Pancreas (tissue), 10 donors: ENCODE data around the gene MNX1. TPM values are rescaled to one million over a fixed set of nuclear protein-coding genes. Genes with fewer than 3 reads are reported as not detected.

ENCODE experiments used
- ATAC-seq, 4 donors: fragments of 200-7000 bp; cut with Tn5 transposase; one replicate each; pipeline versions ENCODE4 v1.8.0 to v1.9.1; 2020; ENCODE audit warnings: mild to moderate bottlenecking in 4 of 4, moderate library complexity in 4 of 4
- DNase-seq, 6 donors: peaks; one replicate each; pipeline ENCODE4 v3.0.0-alpha.2; 2020
- FAIRE-seq: peaks from 2 replicates; lab custom pipeline; 2012; peaks lifted over from hg19 to GRCh38; lab: Jason Lieb, UNC
- H3K27ac ChIP-seq, 4 donors: fragments of 200-600 bp; sonication (generic); 1 replicate in 3 of 4; 2 replicates in 1 of 4; pipeline versions ENCODE4 v1.5.0 to v1.8.0; 2020
- H3K27me3 ChIP-seq, 4 donors: fragments of 200-600 bp; one replicate each; pipeline ENCODE4 v1.8.0; 2021
- H3K36me3 ChIP-seq, 3 donors: fragments of 200-600 bp; sonication (generic) in 1 of 3; one replicate each; pipeline versions ENCODE4 v1.5.0 to v1.8.0; 2020 to 2021
- H3K4me1 ChIP-seq, 3 donors: fragments of 200-600 bp; one replicate each; pipeline ENCODE4 v1.8.0; 2021
- H3K4me3 ChIP-seq, 4 donors: fragments of 200-600 bp; sonication (generic) in 2 of 4; one replicate each; pipeline versions ENCODE4 v1.5.0 to v1.8.0; 2020 to 2021
- H3K9me3 ChIP-seq, 4 donors: fragments of 200-600 bp; one replicate each; pipeline ENCODE4 v1.8.0; 2021
- CTCF ChIP-seq, 4 donors: fragments of 200-600 bp; sonication (generic) in 3 of 4; IDR thresholded peaks; one replicate each; pipeline versions ENCODE4 v1.5.0 to v1.8.0; 2021; ENCODE audit warnings: antibody characterized with exemption in 4 of 4
- WGBS, 2 donors: extraction: QIAGEN DNeasy Blood & Tissue Kit; methylation state at CpG; one replicate each; pipeline ENCODE4 v1.1.7; 2013; 5-methylcytosine and 5-hydroxymethylcytosine counted together
- intact Hi-C, 3 donors: fragments of 100-400 bp; cut with DNase I; formaldehyde crosslinking; loops; one replicate each; pipeline versions ENCODE4 v1.11.1 to v1.14.2; 2022
- polyA plus RNA-seq, 2 donors: library from polyadenylated mRNA; stranded (reverse); fragments of 200-250 nt; gene quantifications; one replicate each; pipeline ENCODE4 v1.2.3, GENCODE V29; 2013
- total RNA-seq, 6 donors: library from RNA; stranded (reverse); fragmentation: NEBNext Ultra II Directional in 4 of 6; extraction: Animal tissue kit (Norgen Biotek cat#: 25700) in 4 of 6; gene quantifications; one replicate each; pipeline versions ENCODE4 v1.2.1 to v1.2.4, GENCODE V29; 2021 to 2023
- donor health status: healthy with polysubstance abuse.
- donor health status: DM: no; HTN: no; CAD: no; lungs with moderate emphysema.
- donor health status: DM: no; HTN: no; CAD: no.
- donor health status: control.
- donor health status: control.
- donor health status: Bipolar disorder and iron deficiency.
- donor health status: DM: yes; HTN: yes; CAD: no.
- donor health status: DM: no; HTN: no; CAD: no.
- donor health status: DM: no; HTN: no; CAD: no.
- donor health status: DM: yes; HTN: yes; CAD: no.

Gene MNX1
- total and polyA plus RNA-seq, 8 donors, result 15.6 to 47.3 (median 21.9) TPM

- DNase-seq, result peak in 1 of 6 donors; percentile 56
- no peaks in the 10 kb centered on the region for H3K9me3 ChIP-seq
Measured at GRCh38 chr7:157047148-157047547, 36.7 kb upstream of the MNX1 start.

GRCh38 chr7:157046681-157047080 lies 36.2 kb upstream of the MNX1 start:
- H3K36me3 ChIP-seq, result no peaks in the 10 kb centered on the region
- DNase-seq, result no peak
- intact Hi-C loops, result no loop called here
- no peak overlapping the region for H3K4me3 ChIP-seq
- TF ChIP-seq CTCF (IDR thresholded peaks at IDR 0.05), result no peak
- WGBS, 2 donors, result 56 to 67% methylated on average over 1 of the region's 1 CpG
- FAIRE-seq, result no peak
- H3K9me3 ChIP-seq, result no peaks in the 10 kb centered on the region
- no peak overlapping the region for H3K27ac ChIP-seq
- ATAC-seq, result peak; percentile 27 to 65 (median 35)
- no peaks in the 10 kb centered on the region for H3K27me3 ChIP-seq
- H3K4me1 ChIP-seq, result no peaks in the 10 kb centered on the region

More at GRCh38 chr7:157047148-157047547, 36.7 kb upstream of the MNX1 start:
- peak; percentile 43 to 84 (median 76) for ATAC-seq
- 40% methylated on average over 6 of the region's 6 CpGs for WGBS, 2 donors
- H3K27me3 ChIP-seq, result no peaks in the 10 kb centered on the region
- intact Hi-C loops, result no loop called here
- no peak for FAIRE-seq
- TF ChIP-seq CTCF (IDR thresholded peaks at IDR 0.05), result no peak
- H3K4me1 ChIP-seq, result no peaks in the 10 kb centered on the region
- H3K27ac ChIP-seq, result no peak overlapping the region
- H3K4me3 ChIP-seq, result no peak overlapping the region
- H3K36me3 ChIP-seq, result no peaks in the 10 kb centered on the region

- Histone ChIP-seq H3K9me3 (no peaks in the 10 kb centered on the region), H3K4me1 (no peaks in the 10 kb centered on the region), H3K27me3 (no peaks in the 10 kb centered on the region), H3K36me3 (no peaks in the 10 kb centered on the region), H3K27ac (no peak overlapping the region), H3K4me3 (no peak overlapping the region)
- ATAC-seq (peak in 3 of 4 donors; percentile 25 to 49 (median 49)), FAIRE-seq (no peak), DNase-seq (peak in 2 of 6 donors; percentile 46)
- intact Hi-C loops, result no loop called here
- 55 to 58% methylated on average over 30 of the region's 30 CpGs for WGBS, 2 donors
- TF ChIP-seq CTCF (IDR thresholded peaks at IDR 0.05), result no peak
Measured at GRCh38 chr7:157044943-157045660, 34.6 kb upstream of the MNX1 start.

- Histone ChIP-seq H3K4me3 (no peak overlapping the region), H3K9me3 (no peaks in the 10 kb centered on the region), H3K27ac (no peak overlapping the region), H3K4me1 (no peaks in the 10 kb centered on the region), H3K36me3 (no peaks in the 10 kb centered on the region), H3K27me3 (no peaks in the 10 kb centered on the region)
- WGBS, 2 donors, result 76 to 84% methylated on average over 17 of the region's 17 CpGs
- FAIRE-seq, result no peak
- no peak for ATAC-seq
- intact Hi-C loops, result no loop called here
- peak in 1 of 6 donors; percentile 44 for DNase-seq
- no peak for TF ChIP-seq CTCF (IDR thresholded peaks at IDR 0.05)
Measured at GRCh38 chr7:157044147-157044687, 33.8 kb upstream of the MNX1 start.

- FAIRE-seq, result no peak
Measured at GRCh38 chr7:157043745-157044144, 33.3 kb upstream of the MNX1 start.

More at GRCh38 chr7:157043745-157044144, 33.3 kb upstream of the MNX1 start:
- WGBS, 2 donors, result 36 to 53% methylated on average over 12 of the region's 12 CpGs
- Histone ChIP-seq H3K4me3 (no peak overlapping the region), H3K36me3 (no peaks in the 10 kb centered on the region), H3K27me3 (no peaks in the 10 kb centered on the region), H3K4me1 (no peaks in the 10 kb centered on the region), H3K9me3 (no peaks in the 10 kb centered on the region), H3K27ac (no peak overlapping the region)
- ATAC-seq, result peak in 3 of 4 donors; percentile 55 to 71 (median 70)
- no peak for TF ChIP-seq CTCF (IDR thresholded peaks at IDR 0.05)
- intact Hi-C loops, result no loop called here
- peak in 1 of 6 donors; percentile 29 for DNase-seq
